GM10266 (cell line): ENCODE measurements around the gene ANKRD52.
"Not testable (repeated sequence)": the region's sequence is repeated elsewhere in the genome, so short reads cannot be mapped to it uniquely, and the experiment has no call there.

Experiments
- DNase-seq: peaks from one replicate; pipeline ENCODE4 v3.0.0; 2012; ENCODE audit errors: extremely low spot score
- TF ChIP-seq, protein P1 (sequence below): IDR thresholded peaks from 2 replicates; pipeline ENCODE4 v1.5.1; 2012; ENCODE audit warnings: mild to moderate bottlenecking, low read depth; ENCODE audit not compliant: control insufficient read depth, insufficient read depth; ENCODE audit errors: missing control alignments

ANKRD52 gene

DNA sequence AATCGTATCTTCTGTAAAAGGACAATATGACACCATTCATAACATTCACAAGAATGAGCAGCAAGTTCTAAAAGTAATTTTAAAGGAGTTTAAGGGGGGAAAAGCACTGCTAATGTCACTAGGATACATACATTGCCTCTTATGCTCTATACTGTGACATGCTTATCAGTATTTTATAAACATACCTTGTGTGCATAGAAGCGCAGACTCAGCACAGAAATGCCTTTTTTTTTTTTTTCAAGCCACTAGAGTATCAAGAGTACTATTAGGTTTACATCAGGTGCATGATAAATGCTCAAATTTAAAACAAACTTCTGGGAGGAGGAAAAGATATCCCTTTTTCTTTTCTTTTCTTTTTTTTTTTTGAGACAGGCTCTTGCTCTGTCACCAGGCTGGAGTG, 55.3 kb downstream of the ANKRD52 start:
- DNase-seq, result no peak

DNA sequence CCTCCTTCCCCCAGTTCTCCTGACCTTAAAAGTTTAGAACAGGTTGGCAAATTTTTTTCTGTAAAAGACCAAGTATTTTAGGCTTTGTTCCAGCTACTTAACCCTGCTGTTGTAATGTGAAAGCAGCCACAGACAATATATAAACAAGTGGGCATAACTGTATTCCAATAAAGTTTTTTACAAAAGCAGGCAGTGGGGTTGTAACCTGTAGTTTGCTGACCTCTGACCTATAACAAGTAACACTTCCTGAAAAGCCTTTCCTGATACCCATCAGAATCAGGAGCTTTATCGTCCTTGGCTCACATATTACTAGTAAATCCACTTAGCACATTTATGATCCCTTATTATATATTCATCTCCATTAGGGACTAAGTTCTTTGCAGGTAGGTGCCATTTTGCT, 55.8 kb downstream of the ANKRD52 start:
- no peak for DNase-seq
- TF ChIP-seq, protein P1, sequence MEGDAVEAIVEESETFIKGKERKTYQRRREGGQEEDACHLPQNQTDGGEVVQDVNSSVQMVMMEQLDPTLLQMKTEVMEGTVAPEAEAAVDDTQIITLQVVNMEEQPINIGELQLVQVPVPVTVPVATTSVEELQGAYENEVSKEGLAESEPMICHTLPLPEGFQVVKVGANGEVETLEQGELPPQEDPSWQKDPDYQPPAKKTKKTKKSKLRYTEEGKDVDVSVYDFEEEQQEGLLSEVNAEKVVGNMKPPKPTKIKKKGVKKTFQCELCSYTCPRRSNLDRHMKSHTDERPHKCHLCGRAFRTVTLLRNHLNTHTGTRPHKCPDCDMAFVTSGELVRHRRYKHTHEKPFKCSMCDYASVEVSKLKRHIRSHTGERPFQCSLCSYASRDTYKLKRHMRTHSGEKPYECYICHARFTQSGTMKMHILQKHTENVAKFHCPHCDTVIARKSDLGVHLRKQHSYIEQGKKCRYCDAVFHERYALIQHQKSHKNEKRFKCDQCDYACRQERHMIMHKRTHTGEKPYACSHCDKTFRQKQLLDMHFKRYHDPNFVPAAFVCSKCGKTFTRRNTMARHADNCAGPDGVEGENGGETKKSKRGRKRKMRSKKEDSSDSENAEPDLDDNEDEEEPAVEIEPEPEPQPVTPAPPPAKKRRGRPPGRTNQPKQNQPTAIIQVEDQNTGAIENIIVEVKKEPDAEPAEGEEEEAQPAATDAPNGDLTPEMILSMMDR, result no peak

More for the DNA sequence above, 55.3 kb downstream of the ANKRD52 start:
- TF ChIP-seq, protein P1, result no peak

DNA sequence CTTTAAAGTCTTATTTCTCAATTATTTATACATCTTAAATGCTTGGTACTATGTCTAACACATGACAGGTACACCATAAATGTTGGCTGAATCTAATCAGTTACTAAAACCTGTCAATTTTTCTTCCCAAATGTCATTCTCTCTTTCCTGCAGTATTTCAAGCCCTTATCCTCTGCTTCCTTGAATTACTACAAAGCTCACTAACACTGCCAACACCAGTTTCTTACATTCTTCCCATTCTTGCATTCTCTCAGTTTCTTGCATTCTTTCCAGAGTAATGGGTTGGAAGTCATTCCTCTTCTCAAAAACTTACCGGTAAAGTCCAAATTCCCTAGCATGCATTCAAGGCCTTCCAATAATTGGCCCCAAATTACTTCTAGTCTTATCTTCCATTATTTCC, 59.3 kb downstream of the ANKRD52 start:
- TF ChIP-seq, protein P1, result no peak
- no peak for DNase-seq

DNA sequence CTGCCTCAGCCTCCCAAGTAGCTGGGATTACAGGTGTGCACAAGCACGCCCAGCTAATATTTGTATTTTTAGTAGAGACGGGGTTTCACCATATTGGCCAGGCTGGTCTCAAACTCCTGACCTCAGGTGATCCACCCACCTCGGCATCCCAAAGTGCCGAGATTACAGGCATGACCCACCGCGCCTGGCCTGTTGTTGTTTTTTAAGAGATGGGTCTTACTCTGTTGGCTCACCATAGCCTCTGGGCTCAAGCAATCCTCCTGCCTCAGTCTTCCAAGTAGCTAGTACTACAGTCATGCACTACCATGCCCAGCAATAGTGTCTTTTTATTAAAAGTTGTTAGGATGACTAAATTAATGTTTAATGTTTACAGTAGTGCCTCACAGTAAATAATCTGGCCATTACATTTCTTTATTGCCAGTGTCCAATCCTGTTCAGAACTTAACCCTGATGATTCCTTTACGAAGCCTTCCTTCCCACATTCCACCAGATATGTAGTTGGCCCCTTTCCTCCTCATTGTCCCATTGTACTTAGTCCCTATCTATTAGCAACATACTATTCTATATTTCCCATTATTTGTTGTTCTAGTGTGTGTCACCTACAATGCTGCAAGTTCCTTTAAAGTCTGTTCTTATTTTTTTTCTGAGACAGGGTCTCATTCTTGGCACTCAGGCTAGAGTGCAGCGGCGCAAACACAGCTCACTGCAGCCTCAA, 60.1 kb downstream of the ANKRD52 start:
- DNase-seq, result no peak
- TF ChIP-seq, protein P1, result no peak

DNA sequence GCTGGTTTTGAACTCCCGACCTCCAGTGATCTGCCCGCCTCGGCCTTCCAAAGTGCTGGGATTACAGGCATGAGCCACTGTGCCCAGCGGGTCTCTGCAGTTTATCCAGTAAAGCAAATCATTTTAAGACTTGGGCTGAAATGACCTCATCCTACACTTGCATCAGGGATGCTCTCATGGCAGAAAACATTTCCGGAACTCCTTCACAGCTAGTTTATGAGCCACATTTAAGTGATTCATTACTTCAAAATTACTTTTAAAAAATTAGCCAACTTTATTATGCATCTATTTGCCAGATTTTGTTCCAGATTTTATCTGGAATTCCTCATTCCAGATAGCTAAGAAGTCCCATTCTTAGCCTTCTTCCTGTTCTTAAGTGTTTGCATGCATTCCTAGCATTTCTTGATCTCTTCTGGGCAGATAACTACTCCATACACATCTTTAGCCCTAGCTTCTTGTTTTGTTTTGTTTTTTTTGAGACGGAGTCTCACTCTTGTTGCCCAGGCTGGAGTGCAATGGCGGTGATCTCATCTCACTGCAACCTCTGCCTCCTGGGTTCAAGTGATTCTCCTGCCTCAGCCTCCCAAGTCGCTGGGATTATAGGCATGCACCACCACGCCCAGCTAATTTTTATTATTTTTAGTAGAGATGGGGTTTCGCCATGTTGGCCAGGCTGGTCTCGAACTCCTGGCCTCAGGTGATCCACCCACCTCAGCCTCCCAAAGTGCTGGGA, 61.2 kb downstream of the ANKRD52 start:
- not testable (repeated sequence) for DNase-seq

DNA sequence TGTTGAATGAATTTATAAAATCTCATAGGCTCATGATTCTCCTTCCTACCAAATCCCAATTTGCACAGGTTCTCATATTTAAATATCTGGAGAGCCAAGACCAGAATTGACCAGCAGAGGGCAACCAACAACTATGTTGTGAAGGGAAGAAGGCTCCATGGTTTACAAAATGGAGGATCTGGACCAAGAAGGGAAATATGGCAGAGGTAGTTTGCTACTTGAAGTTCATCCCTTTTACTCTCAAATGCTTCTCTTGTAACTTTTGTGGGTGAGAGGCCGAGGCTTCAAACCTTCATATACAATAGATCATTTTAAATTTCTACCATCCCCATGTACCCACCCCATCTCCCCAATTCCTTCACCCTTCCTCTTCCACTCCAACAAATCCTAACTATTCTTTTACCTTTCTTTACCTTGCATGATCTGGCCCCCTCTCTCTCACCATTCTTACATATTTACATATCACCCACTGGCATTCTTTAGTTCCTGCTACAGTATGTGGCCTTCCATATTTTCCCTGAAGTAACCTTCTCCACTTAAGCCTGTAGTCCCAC, 65.1 kb downstream of the ANKRD52 start:
- DNase-seq, result peak; percentile 77
- TF ChIP-seq, protein P1, result peak; percentile 82

DNA sequence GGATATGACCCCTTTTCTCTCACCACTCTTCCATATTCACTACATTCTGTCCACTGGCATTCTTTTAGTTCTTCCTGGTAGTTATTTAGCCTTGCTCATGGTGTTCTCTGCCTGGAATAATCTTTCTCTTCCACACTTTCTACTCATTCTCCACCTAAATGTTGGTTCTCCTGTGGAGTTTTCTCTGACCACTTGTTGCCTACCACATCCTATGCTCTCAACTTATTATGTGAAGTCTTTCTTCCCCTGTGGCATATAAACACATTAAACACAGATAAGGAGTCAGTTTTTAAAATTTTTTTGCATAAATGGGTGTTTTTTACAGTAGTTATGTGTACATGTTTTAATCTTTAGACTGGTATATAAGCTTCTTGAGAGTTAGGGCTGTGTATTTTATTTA, 65.6 kb downstream of the ANKRD52 start:
- DNase-seq, result no peak
- TF ChIP-seq, protein P1, result no peak
